WTC11 (cell line): ENCODE results near the gene SMIM38. TPM values are rescaled to one million over a fixed set of nuclear protein-coding genes. Genes with fewer than 3 reads are reported as not detected.

Experiments used
- ATAC-seq: fragments of 200-7000 bp; cut with Tn5 transposase; 2 replicates; pipeline ENCODE4 v1.10.0; 2021; ENCODE audit warnings: mild to moderate bottlenecking, moderate library complexity
- CTCF ChIA-PET: fragments of 300-600 bp; sonication (Branson Sonifier 250); formaldehyde crosslinking; loops from one replicate; lab custom pipeline; 2021; ENCODE audit warnings: antibody characterized with exemption; lab: Charles Lee
- POLR2A ChIA-PET: fragments of 350-600 bp; sonication (Branson Sonifier 250); formaldehyde crosslinking; loops from one replicate; lab custom pipeline; 2021; ENCODE audit warnings: antibody characterized with exemption; lab: Charles Lee
- DNase-seq: peaks from one replicate; pipeline ENCODE4 v3.0.0; 2021; ENCODE audit warnings: low spot score
- H3K27ac Mint-ChIP-seq: 2 replicates; pipeline ENCODE4 v1.8.0; 2021; ENCODE audit warnings: mixed read lengths
- H3K27me3 Mint-ChIP-seq: 2 replicates; pipeline ENCODE4 v1.8.0; 2021; ENCODE audit warnings: low read depth, mild to moderate bottlenecking, moderate library complexity, mixed read lengths
- H3K36me3 Mint-ChIP-seq: 2 replicates; pipeline ENCODE4 v1.8.0; 2021; ENCODE audit warnings: mixed read lengths
- H3K4me1 Mint-ChIP-seq: 2 replicates; pipeline ENCODE4 v1.8.0; 2022; ENCODE audit warnings: mixed read lengths
- H3K4me3 Mint-ChIP-seq: 2 replicates; pipeline ENCODE4 v1.8.0; 2021; ENCODE audit warnings: mild to moderate bottlenecking, moderate library complexity, mixed read lengths
- H3K9me3 Mint-ChIP-seq: 2 replicates; pipeline ENCODE4 v1.8.0; 2021; ENCODE audit warnings: mixed read lengths
- ATF1 ChIP-seq: sonication (generic); formaldehyde crosslinking; IDR thresholded peaks from 2 replicates; pipeline ENCODE4 v1.8.1; 2023; ENCODE audit warnings: mild to moderate bottlenecking, moderate library complexity, missing genetic modification reagents
- CREB1 ChIP-seq: sonication (generic); formaldehyde crosslinking; IDR thresholded peaks from 2 replicates; pipeline ENCODE4 v1.8.0; 2023; ENCODE audit warnings: mild to moderate bottlenecking, missing genetic modification reagents
- KAT7 ChIP-seq: sonication (generic); formaldehyde crosslinking; IDR thresholded peaks from 2 replicates; pipeline ENCODE4 v1.8.1; 2023; ENCODE audit warnings: missing genetic modification reagents, mild to moderate bottlenecking, borderline replicate concordance
- MYBL2 ChIP-seq: sonication (generic); formaldehyde crosslinking; IDR thresholded peaks from 2 replicates; pipeline ENCODE4 v1.8.1; 2023; ENCODE audit warnings: mild to moderate bottlenecking, moderate library complexity, missing genetic modification reagents
- NR2C2 ChIP-seq: sonication (generic); formaldehyde crosslinking; IDR thresholded peaks from 2 replicates; pipeline ENCODE4 v1.8.0; 2022; ENCODE audit warnings: mild to moderate bottlenecking, missing genetic modification reagents
- PRRX2 ChIP-seq: fragments of 250-450 bp; sonication (Bioruptor Pico); IDR thresholded peaks from 2 replicates; pipeline ENCODE4 v1.8.0; 2021; ENCODE audit warnings: mild to moderate bottlenecking
- RELA ChIP-seq: sonication (generic); formaldehyde crosslinking; IDR thresholded peaks from 2 replicates; pipeline ENCODE4 v1.8.1; 2022; ENCODE audit warnings: missing genetic modification reagents, mild to moderate bottlenecking, borderline replicate concordance
- SMAD3 ChIP-seq: sonication (generic); formaldehyde crosslinking; IDR thresholded peaks from 2 replicates; pipeline ENCODE4 v1.8.0; 2022; ENCODE audit warnings: missing genetic modification reagents, mild to moderate bottlenecking, borderline replicate concordance
- SMAD4 ChIP-seq: sonication (generic); formaldehyde crosslinking; IDR thresholded peaks from 2 replicates; pipeline ENCODE4 v1.8.0; 2022; ENCODE audit warnings: mild to moderate bottlenecking, missing genetic modification reagents
- TCF7 ChIP-seq: sonication (generic); formaldehyde crosslinking; IDR thresholded peaks from 2 replicates; pipeline ENCODE4 v1.8.0; 2022; ENCODE audit warnings: mild to moderate bottlenecking, low read depth, missing genetic modification reagents, moderate library complexity
- ZNF121 ChIP-seq: sonication (generic); formaldehyde crosslinking; IDR thresholded peaks from 2 replicates; pipeline ENCODE4 v1.8.0; 2023; ENCODE audit warnings: missing genetic modification reagents
- ZNF138 ChIP-seq: sonication (generic); formaldehyde crosslinking; conservative IDR thresholded peaks from 2 replicates; pipeline ENCODE4 v1.8.1; 2022; ENCODE audit warnings: mild to moderate bottlenecking, moderate library complexity, missing genetic modification reagents
- total RNA-seq: library from RNA; stranded (reverse); gene quantifications from 3 replicates; pipeline ENCODE4 v1.2.3, GENCODE V29; 2021
- TF ChIP-seq, protein P1 (sequence below): sonication (generic); formaldehyde crosslinking; IDR thresholded peaks from 2 replicates; pipeline ENCODE4 v1.8.0; 2022; ENCODE audit warnings: mild to moderate bottlenecking, missing genetic modification reagents
- TF ChIP-seq, protein P2 (sequence below): sonication (generic); formaldehyde crosslinking; IDR thresholded peaks from 2 replicates; pipeline ENCODE4 v1.8.0; 2023; ENCODE audit warnings: missing genetic modification reagents
- TF ChIP-seq, protein P3 (sequence below): fragments of 250-450 bp; sonication (Bioruptor Pico); conservative IDR thresholded peaks from 2 replicates; pipeline ENCODE4 v1.9.0; 2021; ENCODE audit warnings: mild to moderate bottlenecking
- TF ChIP-seq, protein P4 (sequence below): sonication (generic); formaldehyde crosslinking; IDR thresholded peaks from 2 replicates; pipeline ENCODE4 v1.8.1; 2022; ENCODE audit warnings: low read depth, missing genetic modification reagents, borderline replicate concordance
- TF ChIP-seq, protein P5 (sequence below): sonication (generic); formaldehyde crosslinking; IDR thresholded peaks from 2 replicates; pipeline ENCODE4 v1.8.1; 2022; ENCODE audit warnings: mild to moderate bottlenecking, missing genetic modification reagents, moderate library complexity, borderline replicate concordance
- TF ChIP-seq, protein P6 (sequence below): sonication (generic); formaldehyde crosslinking; IDR thresholded peaks from 2 replicates; pipeline ENCODE4 v1.8.1; 2023; ENCODE audit warnings: mild to moderate bottlenecking, moderate library complexity, missing genetic modification reagents
- TF ChIP-seq, protein P7 (sequence below): sonication (generic); formaldehyde crosslinking; IDR thresholded peaks from 2 replicates; pipeline ENCODE4 v1.8.1; 2023; ENCODE audit warnings: mild to moderate bottlenecking, missing genetic modification reagents, borderline replicate concordance

Gene SMIM38
- total RNA-seq, 1 experiment from 2014 or later = 0.39 TPM

DNA sequence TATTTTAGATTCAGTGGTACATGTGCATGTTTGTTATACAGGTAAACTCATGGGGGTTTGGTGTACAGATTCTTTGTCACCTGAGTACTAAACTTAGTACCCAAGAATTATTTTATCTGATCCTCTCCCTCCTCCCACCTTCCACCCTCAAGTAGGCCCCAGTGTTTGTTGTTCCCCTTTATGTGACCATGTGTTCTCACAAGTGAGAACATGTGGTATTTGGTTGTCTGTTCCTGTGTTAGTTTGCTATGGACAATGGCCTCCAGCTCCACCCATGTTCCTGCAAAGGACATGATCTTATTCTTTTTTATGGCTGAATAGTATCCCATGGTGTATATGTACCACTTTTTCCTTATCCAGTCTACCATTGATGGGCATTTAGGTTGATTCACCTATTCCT, 6.8 kb downstream of the SMIM38 start:
- H3K4me1 Mint-ChIP-seq = peaks cover 9% of the 10 kb centered on the region
- POLR2A ChIA-PET = no interaction called here
- ATAC-seq (no peak), DNase-seq (no peak)
- H3K36me3 Mint-ChIP-seq = no peaks in the 10 kb centered on the region; the same call in 1 of the 2 replicates
- TF ChIP-seq, protein P1, sequence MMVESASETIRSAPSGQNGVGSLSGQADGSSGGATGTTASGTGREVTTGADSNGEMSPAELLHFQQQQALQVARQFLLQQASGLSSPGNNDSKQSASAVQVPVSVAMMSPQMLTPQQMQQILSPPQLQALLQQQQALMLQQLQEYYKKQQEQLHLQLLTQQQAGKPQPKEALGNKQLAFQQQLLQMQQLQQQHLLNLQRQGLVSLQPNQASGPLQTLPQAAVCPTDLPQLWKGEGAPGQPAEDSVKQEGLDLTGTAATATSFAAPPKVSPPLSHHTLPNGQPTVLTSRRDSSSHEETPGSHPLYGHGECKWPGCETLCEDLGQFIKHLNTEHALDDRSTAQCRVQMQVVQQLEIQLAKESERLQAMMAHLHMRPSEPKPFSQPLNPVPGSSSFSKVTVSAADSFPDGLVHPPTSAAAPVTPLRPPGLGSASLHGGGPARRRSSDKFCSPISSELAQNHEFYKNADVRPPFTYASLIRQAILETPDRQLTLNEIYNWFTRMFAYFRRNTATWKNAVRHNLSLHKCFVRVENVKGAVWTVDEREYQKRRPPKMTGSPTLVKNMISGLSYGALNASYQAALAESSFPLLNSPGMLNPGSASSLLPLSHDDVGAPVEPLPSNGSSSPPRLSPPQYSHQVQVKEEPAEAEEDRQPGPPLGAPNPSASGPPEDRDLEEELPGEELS = no peak
- no peak for TF ChIP-seq ZNF138 (CRISPR knock-in tag)
- TF ChIP-seq, protein P2, sequence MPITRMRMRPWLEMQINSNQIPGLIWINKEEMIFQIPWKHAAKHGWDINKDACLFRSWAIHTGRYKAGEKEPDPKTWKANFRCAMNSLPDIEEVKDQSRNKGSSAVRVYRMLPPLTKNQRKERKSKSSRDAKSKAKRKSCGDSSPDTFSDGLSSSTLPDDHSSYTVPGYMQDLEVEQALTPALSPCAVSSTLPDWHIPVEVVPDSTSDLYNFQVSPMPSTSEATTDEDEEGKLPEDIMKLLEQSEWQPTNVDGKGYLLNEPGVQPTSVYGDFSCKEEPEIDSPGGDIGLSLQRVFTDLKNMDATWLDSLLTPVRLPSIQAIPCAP (CRISPR knock-in tag) = no peak
- no peak for TF ChIP-seq ZNF121 (CRISPR knock-in tag)
- H3K27ac Mint-ChIP-seq = no peak overlapping the region
- CTCF ChIA-PET = interaction anchor here (0.7 kb wide), 1 partner anchor 61 kb away, joined by 3 read pairs; no protein-coding TSS in a partner anchor
- no peaks in the 10 kb centered on the region; the same call in 1 of the 2 replicates for H3K27me3 Mint-ChIP-seq
- no peak overlapping the region for H3K4me3 Mint-ChIP-seq
- H3K9me3 Mint-ChIP-seq = peaks cover 24% of the 10 kb centered on the region

DNA sequence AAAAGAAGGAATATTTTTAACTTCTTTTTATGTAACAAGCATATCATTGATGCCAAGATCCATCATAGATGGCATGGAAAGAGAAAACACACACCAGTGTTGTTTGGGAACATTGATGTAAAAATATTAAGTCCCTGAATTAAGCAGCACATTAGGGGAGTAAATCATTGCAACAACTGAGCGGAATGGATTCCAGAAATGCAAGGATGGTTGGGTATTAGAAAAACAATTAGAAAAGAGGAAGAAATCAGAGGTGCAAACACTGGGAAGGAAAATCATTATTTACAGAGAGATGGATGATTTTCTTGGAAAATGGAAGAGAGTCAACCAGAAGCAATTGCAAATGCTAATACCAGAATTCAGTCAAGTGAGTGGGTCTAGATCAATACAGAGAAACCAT, 8.1 kb downstream of the SMIM38 start:
- Mint-ChIP-seq H3K36me3 (no peaks in the 10 kb centered on the region; the same call in 1 of the 2 replicates), H3K27me3 (no peaks in the 10 kb centered on the region; the same call in 1 of the 2 replicates), H3K4me3 (no peak overlapping the region), H3K4me1 (peaks cover 9% of the 10 kb centered on the region), H3K27ac (no peak overlapping the region), H3K9me3 (peaks cover 24% of the 10 kb centered on the region)
- ATAC-seq = no peak
- TF ChIP-seq KAT7 = no peak
- TF ChIP-seq, protein P3, sequence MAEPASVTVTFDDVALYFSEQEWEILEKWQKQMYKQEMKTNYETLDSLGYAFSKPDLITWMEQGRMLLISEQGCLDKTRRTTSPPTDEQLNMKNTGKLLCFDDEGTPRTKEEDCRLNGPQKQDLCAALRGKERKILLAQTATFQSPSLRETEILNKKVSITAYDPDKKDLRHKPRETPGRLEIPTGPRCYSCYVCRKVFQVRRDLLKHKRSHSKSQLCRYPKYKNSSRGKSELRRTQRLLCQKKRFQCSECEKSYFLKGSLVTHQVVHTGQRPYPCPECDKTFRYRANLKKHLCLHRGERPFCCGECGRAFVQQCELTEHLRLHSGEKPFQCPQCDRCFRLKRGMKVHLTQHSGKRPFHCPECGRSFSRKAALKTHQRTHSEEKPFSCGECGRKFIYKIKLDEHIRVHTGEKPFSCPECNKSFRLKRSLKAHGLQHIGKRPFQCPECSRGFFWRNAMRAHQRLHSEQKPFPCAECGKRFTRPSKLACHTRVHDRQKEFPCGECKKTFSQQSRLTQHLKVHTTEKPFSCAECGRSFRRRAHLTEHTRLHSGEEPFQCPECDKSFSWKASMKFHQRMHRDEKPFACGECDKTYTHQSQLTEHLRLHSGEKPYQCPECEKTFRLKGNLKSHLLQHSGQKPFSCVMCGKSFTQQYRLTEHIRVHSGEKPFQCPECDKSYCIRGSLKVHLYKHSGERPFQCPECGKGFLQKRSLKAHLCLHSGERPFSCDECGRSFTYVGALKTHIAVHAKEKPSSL (CRISPR knock-in tag) = no peak
- TF ChIP-seq NR2C2 (CRISPR knock-in tag) = no peak
- TF ChIP-seq SMAD3 = no peak
- ChIA-PET POLR2A (no interaction called here), CTCF (no interaction called here)
- no peak for DNase-seq

DNA sequence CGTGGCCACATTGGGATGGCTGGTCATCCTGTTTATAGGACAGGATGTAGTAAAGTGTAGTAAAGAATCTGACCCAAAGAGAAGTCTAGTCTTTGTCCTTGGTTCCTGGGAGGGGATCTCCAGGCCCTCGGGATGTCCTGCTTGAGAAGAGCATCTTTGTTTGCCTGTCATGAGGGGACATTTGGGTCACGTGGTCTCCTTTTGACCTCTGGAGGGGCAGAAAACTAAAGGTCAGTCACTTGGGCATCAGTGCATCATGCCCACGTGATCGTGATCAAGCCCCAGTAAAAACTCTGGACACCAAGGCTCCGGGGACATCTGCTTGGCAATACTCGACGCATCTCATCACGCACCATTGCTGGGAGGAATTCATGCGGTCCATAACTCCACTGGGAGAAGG, 9.1 kb downstream of the SMIM38 start:
- no peak overlapping the region for H3K27ac Mint-ChIP-seq
- no peak overlapping the region for H3K4me3 Mint-ChIP-seq
- no peak for ATAC-seq
- POLR2A ChIA-PET = no interaction called here
- H3K27me3 Mint-ChIP-seq = no peaks in the 10 kb centered on the region; the same call in 1 of the 2 replicates
- DNase-seq = no peak
- CTCF ChIA-PET = no interaction called here
- no peaks in the 10 kb centered on the region; the same call in 1 of the 2 replicates for H3K36me3 Mint-ChIP-seq
- H3K4me1 Mint-ChIP-seq = peaks cover 9% of the 10 kb centered on the region
- H3K9me3 Mint-ChIP-seq = peaks cover 33% of the 10 kb centered on the region
- TF ChIP-seq ATF1 (CRISPR knock-in tag) (no peak), RELA (CRISPR knock-in tag) (no peak), TCF7 (CRISPR knock-in tag) (no peak), PRRX2 (CRISPR knock-in tag) (no peak), ZNF138 (CRISPR knock-in tag) (no peak), SMAD4 (CRISPR knock-in tag) (no peak), CREB1 (no peak), MYBL2 (CRISPR knock-in tag) (no peak)
- TF ChIP-seq, protein P4, sequence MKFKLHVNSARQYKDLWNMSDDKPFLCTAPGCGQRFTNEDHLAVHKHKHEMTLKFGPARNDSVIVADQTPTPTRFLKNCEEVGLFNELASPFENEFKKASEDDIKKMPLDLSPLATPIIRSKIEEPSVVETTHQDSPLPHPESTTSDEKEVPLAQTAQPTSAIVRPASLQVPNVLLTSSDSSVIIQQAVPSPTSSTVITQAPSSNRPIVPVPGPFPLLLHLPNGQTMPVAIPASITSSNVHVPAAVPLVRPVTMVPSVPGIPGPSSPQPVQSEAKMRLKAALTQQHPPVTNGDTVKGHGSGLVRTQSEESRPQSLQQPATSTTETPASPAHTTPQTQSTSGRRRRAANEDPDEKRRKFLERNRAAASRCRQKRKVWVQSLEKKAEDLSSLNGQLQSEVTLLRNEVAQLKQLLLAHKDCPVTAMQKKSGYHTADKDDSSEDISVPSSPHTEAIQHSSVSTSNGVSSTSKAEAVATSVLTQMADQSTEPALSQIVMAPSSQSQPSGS (CRISPR knock-in tag) = no peak
- TF ChIP-seq, protein P5, sequence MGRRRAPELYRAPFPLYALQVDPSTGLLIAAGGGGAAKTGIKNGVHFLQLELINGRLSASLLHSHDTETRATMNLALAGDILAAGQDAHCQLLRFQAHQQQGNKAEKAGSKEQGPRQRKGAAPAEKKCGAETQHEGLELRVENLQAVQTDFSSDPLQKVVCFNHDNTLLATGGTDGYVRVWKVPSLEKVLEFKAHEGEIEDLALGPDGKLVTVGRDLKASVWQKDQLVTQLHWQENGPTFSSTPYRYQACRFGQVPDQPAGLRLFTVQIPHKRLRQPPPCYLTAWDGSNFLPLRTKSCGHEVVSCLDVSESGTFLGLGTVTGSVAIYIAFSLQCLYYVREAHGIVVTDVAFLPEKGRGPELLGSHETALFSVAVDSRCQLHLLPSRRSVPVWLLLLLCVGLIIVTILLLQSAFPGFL (CRISPR knock-in tag) = no peak
- TF ChIP-seq, protein P6, sequence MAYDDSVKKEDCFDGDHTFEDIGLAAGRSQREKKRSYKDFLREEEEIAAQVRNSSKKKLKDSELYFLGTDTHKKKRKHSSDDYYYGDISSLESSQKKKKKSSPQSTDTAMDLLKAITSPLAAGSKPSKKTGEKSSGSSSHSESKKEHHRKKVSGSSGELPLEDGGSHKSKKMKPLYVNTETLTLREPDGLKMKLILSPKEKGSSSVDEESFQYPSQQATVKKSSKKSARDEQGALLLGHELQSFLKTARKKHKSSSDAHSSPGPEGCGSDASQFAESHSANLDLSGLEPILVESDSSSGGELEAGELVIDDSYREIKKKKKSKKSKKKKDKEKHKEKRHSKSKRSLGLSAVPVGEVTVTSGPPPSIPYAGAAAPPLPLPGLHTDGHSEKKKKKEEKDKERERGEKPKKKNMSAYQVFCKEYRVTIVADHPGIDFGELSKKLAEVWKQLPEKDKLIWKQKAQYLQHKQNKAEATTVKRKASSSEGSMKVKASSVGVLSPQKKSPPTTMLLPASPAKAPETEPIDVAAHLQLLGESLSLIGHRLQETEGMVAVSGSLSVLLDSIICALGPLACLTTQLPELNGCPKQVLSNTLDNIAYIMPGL (CRISPR knock-in tag) = no peak
- TF ChIP-seq, protein P7, sequence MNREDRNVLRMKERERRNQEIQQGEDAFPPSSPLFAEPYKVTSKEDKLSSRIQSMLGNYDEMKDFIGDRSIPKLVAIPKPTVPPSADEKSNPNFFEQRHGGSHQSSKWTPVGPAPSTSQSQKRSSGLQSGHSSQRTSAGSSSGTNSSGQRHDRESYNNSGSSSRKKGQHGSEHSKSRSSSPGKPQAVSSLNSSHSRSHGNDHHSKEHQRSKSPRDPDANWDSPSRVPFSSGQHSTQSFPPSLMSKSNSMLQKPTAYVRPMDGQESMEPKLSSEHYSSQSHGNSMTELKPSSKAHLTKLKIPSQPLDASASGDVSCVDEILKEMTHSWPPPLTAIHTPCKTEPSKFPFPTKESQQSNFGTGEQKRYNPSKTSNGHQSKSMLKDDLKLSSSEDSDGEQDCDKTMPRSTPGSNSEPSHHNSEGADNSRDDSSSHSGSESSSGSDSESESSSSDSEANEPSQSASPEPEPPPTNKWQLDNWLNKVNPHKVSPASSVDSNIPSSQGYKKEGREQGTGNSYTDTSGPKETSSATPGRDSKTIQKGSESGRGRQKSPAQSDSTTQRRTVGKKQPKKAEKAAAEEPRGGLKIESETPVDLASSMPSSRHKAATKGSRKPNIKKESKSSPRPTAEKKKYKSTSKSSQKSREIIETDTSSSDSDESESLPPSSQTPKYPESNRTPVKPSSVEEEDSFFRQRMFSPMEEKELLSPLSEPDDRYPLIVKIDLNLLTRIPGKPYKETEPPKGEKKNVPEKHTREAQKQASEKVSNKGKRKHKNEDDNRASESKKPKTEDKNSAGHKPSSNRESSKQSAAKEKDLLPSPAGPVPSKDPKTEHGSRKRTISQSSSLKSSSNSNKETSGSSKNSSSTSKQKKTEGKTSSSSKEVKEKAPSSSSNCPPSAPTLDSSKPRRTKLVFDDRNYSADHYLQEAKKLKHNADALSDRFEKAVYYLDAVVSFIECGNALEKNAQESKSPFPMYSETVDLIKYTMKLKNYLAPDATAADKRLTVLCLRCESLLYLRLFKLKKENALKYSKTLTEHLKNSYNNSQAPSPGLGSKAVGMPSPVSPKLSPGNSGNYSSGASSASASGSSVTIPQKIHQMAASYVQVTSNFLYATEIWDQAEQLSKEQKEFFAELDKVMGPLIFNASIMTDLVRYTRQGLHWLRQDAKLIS = no peak
